ENCODE measurements around the gene CNOT1. TPM values are rescaled to one million over a fixed set of nuclear protein-coding genes. Genes with fewer than 3 reads are reported as not detected.

Gene CNOT1
- total and polyA plus RNA-seq, 10 donors: 51.5 to 199 (median 180) TPM

DNA sequence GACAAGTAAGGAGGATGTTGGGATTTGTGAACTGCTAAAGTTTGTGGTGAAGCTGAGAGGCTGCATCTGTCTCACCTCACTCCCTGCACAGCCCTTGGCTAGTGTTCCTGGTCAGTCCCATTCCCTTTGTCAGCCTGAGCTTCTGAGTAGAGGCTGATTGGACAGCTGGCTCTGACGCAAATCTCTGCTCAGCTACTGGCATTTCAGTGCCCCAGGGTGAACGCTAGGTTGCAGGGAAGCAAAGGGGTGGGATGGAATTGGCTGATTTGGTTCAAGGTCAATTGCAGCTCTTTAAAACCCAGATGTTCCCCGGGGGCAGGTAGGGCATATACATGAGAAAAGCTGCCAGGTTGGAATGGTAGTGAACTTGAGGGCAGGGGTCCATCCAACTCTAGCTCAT, 23.1 kb upstream of the CNOT1 start:
- WGBS, 5 donors: 38 to 67% (median 49%) methylated on average over 3 of the region's 3 CpGs
- Histone ChIP-seq H3K4me1 (no peaks in the 10 kb centered on the region), H3K27me3 (replicated peaks in 1 of 7) (no peaks in the 10 kb centered on the region), H3K36me3 (no peaks in the 10 kb centered on the region), H3K4me3 (no peak overlapping the region), H3K27ac (no peak overlapping the region), H3K9me3 (no peaks in the 10 kb centered on the region)
- intact Hi-C loops (cut with DNase I; ENCODE audit: low total_unique reads): no loop called here
- no peak for DNase-seq
- TF ChIP-seq CTCF (IDR thresholded peaks at IDR 0.05 in 8 of 11, conservative IDR thresholded peaks at IDR 0.05 in 3 of 11) (no peak), POLR2A (IDR thresholded peaks at IDR 0.05) (no peak), POLR2AphosphoS5 (IDR thresholded peaks at IDR 0.05) (no peak)

DNA sequence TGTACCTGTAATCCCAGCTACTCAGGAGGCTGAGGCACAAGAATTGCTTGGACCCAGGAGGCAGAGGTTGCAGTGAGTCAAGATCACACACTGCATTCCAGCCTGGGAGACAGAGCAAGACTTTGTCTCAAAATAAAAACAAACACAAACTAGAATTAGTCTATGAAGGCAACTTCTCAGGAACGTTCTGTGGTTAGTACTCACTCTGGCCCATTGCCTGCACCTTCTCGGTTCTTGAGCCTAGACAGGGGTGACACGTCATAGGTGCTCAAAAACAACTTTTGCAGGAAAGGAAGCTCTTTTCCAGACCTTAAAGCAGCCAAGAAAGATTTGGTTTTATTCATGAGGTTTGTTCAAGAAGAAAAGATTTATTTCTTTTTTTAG, 22.3 kb upstream of the CNOT1 start:
- intact Hi-C loops (cut with DNase I; ENCODE audit: low total_unique reads): no loop called here
- H3K27me3 ChIP-seq (replicated peaks in 1 of 7): no peaks in the 10 kb centered on the region
- no peak for DNase-seq
- H3K4me3 ChIP-seq: no peak overlapping the region
- H3K27ac ChIP-seq: no peak overlapping the region
- H3K4me1 ChIP-seq: no peaks in the 10 kb centered on the region
- H3K9me3 ChIP-seq: no peaks in the 10 kb centered on the region
- no peaks in the 10 kb centered on the region for H3K36me3 ChIP-seq
- WGBS, 5 donors: 76 to 90% (median 77%) methylated on average over 3 of the region's 3 CpGs
- TF ChIP-seq POLR2AphosphoS5 (IDR thresholded peaks at IDR 0.05) (no peak), POLR2A (IDR thresholded peaks at IDR 0.05) (no peak), CTCF (IDR thresholded peaks at IDR 0.05 in 8 of 11, conservative IDR thresholded peaks at IDR 0.05 in 3 of 11) (no peak)

- intact Hi-C loops (cut with DNase I; ENCODE audit: low total_unique reads): no loop called here
- no peak for DNase-seq
- no peaks in the 10 kb centered on the region for H3K27me3 ChIP-seq (replicated peaks in 1 of 7)
- no peaks in the 10 kb centered on the region for H3K4me1 ChIP-seq
- no peak for TF ChIP-seq POLR2AphosphoS5 (IDR thresholded peaks at IDR 0.05)
- no peak for TF ChIP-seq CTCF (IDR thresholded peaks at IDR 0.05 in 8 of 11, conservative IDR thresholded peaks at IDR 0.05 in 3 of 11)
- TF ChIP-seq POLR2A (IDR thresholded peaks at IDR 0.05): no peak
- 78 to 96% (median 85%) methylated on average over 3 of the region's 3 CpGs for WGBS, 5 donors
- no peaks in the 10 kb centered on the region for H3K9me3 ChIP-seq
- H3K27ac ChIP-seq: no peak overlapping the region
- no peaks in the 10 kb centered on the region for H3K36me3 ChIP-seq
- H3K4me3 ChIP-seq: no peak overlapping the region
Observed at GRCh38 chr16:58649707-58650106, 20.1 kb upstream of the CNOT1 start.

GRCh38 chr16:58647107-58647506, 17.5 kb upstream of the CNOT1 start:
- H3K9me3 ChIP-seq: no peaks in the 10 kb centered on the region
- no peaks in the 10 kb centered on the region for H3K27me3 ChIP-seq (replicated peaks in 1 of 7)
- no peaks in the 10 kb centered on the region for H3K4me1 ChIP-seq
- 80 to 90% (median 88%) methylated on average over 4 of the region's 4 CpGs for WGBS, 5 donors
- no peak for DNase-seq
- no peak for TF ChIP-seq POLR2AphosphoS5 (IDR thresholded peaks at IDR 0.05)
- TF ChIP-seq CTCF (IDR thresholded peaks at IDR 0.05 in 8 of 11, conservative IDR thresholded peaks at IDR 0.05 in 3 of 11): no peak
- no peak for TF ChIP-seq POLR2A (IDR thresholded peaks at IDR 0.05)
- H3K27ac ChIP-seq: no peak overlapping the region
- intact Hi-C loops (cut with DNase I; ENCODE audit: low total_unique reads): no loop called here
- H3K4me3 ChIP-seq: no peak overlapping the region
- H3K36me3 ChIP-seq: no peaks in the 10 kb centered on the region

Measured in spleen (tissue), 11 donors.